COLO668 (cell line): ENCODE data around the gene MACROD2.
"Not testable (repeated sequence)": the region's sequence is repeated elsewhere in the genome, so short reads cannot be mapped to it uniquely, and the experiment has no call there.

Source experiments
- DNase-seq: peaks from one replicate; lab custom pipeline; 2025; ENCODE audit not compliant: unreplicated experiment; lab: John Stamatoyannopoulos, UW

MACROD2 gene

DNA sequence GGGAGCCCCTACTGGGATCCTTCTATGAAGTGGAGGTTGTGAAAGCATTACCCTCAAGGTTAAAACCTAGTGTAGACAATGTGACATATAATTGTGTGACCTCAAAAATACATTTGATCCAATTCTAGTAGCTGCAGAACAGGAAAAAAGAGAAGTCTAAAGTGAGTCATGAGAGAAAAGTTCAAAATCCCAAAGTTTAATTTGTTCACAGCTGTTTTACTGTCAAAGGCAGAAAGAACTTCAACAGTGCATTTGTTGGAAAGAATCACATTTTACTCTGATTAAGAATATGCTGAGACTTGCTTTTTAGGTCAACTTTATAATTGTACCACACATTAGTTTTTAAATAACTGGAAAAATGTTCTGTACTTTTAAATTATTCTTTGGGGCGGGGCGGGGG is 1369.5 kb downstream of the MACROD2 start:
- no peak for DNase-seq

- DNase-seq, result no peak
Measured at GRCh38 chr20:15370370-15370769, 1375.1 kb downstream of the MACROD2 start.

DNA sequence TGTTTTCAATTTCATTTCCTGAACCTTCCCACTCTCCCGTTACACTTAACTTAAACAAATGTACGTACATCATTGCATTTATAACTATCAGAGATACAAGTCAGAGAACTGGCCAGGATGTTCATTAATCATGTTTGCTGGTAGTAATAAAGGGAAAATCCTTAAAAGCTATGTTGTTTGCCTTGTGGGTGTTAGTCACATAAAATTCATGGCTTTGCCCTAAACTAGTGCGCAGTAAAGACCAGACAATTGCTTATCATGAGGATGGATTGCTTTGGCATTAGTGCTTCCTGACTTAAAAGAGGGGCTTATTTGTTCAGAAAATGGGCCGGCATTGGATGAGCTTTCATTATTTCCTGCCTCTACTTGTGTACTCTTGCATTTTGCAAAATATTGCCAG is 1379.4 kb downstream of the MACROD2 start:
- DNase-seq, result no peak

DNA sequence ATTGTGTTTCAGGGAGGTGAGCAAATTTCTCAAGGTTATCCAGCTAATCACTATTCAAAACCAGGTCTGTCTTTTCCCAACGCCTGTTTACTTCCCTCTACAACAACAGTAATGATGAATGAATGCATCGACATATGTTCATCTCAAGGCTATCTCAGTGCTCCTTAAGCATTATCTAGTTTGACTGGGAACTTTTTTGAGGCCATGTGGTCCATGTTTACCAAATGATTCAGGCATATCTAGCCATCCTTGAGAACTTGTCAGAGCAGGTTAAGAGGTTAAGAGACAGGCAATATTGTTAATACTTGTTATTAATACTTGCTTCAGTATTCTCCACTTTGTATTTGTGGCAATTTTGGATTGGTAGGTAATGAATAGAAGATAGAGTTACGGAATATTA is 1380.5 kb downstream of the MACROD2 start:
- DNase-seq, result no peak

GRCh38 chr20:15377603-15378002 is 1382.3 kb downstream of the MACROD2 start:
- DNase-seq, result not testable (repeated sequence)

GRCh38 chr20:15378151-15378550 is 1382.8 kb downstream of the MACROD2 start:
- DNase-seq, result no peak

DNA sequence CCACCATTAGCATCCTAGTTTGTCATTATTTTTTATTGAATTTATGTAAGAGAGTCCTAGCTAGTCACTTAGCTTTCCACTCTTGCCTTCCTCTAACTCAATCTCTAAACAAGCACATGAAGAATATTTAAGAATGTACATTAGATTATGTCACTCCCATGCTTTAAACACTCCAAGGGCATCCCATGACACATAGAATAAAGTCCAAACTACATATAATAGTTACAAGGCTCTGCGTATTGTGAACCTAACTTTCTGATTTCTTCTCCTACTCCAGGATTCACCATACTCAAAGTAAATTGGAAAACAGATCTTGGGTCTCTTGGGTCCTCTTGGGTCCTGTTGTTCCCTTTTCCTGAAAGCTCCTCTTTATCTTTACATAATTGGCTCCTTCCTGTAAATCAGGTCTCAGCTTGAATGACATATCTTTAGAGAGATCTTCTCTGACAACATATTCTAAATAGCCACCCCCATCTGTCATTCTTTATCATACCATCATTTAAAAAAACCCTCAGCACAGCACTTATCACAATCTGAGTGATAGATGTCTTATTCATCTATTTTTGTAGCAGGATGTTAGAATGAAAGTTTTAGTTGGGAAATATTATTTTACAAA is 1384.5 kb downstream of the MACROD2 start:
- no peak for DNase-seq

DNA sequence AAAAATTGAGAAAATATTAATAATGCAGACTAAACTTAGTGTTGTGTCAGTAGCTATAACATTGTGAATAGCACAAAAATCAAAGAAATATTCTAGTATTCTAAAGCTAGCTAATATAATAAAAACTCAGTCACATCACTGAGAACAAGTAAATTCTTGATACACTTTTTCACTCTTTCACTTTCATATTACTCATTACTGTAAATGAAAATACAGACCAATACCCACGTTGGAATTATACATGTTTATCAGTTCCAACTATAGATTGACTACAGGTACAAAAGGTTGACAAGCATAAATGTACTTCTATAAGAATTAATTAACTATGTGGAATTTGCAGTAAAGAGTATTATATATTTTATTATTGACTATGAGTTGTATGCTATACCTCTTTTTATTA is 1385.5 kb downstream of the MACROD2 start:
- no peak for DNase-seq

GRCh38 chr20:15387228-15387627 is 1391.9 kb downstream of the MACROD2 start:
- DNase-seq, result no peak

DNA sequence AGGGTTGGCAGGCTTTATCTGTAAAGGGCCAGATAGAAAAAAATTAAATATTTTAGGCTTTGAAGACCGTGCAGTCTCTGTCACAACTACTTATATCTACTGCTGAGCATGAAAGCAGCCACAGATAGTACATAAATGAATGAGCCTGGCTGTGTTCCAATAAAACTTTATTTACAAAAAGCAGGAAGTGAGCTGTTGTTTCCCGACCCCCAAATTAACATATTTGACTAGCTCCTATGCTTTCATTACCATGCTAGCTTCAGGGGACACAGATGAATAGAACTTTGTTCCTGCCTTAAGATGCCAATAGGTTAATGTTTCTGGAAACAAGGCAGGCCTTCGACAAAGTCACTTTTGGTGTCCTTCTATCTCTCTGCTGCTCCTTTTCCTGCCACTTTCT is 1400.1 kb downstream of the MACROD2 start:
- no peak for DNase-seq

DNA sequence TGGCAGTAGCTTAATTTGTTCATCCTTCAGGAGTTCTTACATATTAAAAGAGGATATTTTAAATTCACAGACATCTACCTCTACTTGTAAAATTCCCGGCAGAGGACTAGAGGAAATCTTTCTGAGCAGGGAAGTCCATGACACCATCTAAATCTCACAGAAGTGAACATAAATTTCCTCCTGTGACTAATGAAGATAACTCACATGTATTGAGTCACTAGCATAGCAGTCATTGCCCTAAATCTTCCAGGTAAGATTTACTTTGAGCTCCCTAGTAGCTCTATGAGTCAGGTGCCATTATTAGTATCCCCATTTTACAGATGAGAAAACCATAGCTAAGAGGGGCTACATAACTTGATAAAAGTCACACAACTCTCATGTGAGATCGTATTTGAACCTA is 1400.7 kb downstream of the MACROD2 start:
- no peak for DNase-seq

DNA sequence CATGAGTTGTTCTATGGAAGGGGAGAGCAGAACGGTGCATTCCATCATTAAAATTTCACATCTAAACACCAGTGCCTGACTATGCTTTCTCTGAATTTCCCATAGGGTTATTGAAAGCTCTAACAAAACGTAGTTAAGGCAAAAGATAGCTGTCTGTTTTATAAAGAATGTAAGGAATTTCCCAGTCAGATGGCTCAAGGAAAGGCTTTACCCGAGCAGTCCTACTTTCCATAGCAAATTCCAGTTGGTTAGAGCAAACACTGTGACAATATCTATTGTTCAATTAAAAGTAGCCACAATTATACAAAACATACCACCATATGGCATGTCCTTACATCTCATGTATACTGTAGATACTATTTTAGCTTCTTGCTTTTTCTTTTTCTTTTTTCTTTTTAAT is 1401.6 kb downstream of the MACROD2 start:
- no peak for DNase-seq

GRCh38 chr20:15399781-15400180 is 1404.5 kb downstream of the MACROD2 start:
- no peak for DNase-seq

DNA sequence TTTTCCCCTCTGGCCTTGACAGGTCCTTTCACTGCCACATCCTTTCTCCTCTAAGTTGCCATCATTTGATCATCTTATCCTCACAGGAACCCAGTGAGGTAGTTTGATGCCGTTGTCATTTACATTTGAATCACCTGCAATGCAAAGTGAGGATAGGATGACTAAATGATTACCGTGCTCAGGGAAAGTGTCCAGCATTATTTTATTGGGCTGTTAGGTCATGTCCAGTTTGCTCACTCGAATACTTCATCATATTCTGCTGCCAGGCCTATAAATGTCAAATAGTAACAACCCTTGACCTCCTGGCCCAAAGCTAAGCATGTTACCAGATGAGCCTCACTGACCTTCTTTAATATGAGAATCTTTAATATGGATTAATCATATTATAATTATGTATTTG is 1410.8 kb downstream of the MACROD2 start:
- no peak for DNase-seq

DNA sequence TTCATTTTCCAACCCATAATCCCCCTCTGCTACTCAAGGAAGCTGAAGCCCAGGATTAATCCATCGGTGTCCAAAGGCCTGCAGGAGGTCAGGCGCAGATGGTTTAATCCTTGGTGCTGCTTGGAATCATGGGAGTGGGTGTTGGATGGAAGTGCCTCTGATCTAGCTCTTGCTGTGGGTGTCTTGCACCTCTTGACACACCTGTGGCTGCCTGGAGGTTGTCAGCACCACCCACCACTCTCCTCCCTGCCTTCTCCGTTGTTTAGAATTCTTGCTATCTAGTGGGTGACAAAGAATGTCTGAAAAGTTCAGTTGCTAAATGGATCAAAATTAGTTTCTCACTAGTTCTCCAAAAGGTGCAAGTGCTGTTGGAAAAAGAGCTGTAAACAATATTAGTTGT is 1416.5 kb downstream of the MACROD2 start:
- DNase-seq, result no peak

GRCh38 chr20:15415908-15416307 is 1420.6 kb downstream of the MACROD2 start:
- no peak for DNase-seq

DNA sequence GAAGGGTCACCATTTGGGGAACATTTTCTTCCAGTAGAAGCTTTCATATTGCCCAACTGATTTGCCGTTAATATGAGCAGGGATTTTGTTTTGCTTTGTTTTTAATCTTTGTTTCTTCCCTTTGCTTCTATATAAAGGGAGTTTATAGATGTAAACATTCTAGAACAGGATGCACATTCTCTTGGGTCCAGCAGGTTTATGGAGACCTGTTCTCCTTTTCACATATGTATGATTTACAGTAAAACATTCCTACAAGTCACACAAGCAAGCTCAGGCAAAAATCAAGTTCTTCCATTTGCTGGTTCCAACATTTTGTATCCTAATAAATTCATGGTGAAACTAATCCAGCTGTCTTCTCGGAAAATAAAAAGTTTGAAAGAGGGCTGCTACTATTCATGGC is 1424.5 kb downstream of the MACROD2 start:
- DNase-seq, result no peak

- no peak for DNase-seq
Measured at GRCh38 chr20:15422966-15423365, 1427.7 kb downstream of the MACROD2 start.

DNA sequence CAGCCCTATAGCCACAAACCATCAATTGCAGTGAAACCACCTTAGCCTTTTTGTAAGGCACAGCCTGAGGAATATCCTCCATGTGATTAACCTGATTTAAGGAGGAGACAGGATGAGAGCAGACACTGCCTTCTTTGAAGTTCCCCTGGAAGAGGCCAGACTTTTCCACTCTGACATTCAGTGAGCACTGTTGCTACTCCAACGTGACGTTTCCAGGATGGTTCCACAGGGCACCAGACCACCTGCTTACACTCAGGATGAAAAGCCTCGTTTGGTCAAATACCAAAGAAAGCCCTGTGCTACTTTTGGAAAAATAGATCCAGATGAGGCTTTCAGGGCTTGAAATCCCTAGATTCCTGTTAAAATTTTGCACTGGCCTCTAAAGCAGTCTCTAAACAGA is 1444.2 kb downstream of the MACROD2 start:
- no peak for DNase-seq

DNA sequence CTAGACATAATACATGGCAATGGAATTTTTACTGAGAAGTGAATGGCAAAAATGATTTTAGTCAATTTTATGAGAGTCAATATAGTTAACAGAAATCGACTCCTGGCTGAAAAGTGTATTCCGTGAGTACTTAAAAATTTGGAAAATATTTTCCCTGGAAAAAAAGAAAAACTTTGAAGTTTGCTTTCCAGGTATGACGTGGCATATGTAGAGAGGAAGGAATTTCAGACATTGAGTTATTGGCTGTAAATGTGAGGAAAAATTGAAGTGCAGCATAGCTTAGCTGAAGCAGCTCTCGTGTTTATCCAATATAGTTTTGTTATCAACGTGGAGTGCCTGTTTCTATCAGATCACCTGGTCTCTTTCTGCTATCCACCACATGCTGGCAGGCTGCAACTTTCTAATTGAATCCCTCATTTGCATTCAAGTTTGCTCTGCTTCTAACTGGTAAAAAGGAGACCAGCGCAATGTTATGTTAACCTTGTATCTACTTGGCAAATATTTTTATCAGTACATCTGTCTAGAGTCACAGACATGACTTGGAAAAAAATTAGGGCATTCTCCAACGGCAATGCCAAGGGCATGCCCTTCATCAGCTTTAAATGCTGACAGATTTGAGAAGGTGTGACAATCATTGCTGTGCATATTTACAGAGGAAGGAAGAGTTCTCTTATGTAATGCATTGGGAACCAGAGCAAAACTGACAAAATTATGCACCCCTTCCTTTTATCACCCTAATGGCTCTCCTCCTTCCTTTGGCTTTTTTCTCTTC is 1444.9 kb downstream of the MACROD2 start:
- DNase-seq, result no peak

DNA sequence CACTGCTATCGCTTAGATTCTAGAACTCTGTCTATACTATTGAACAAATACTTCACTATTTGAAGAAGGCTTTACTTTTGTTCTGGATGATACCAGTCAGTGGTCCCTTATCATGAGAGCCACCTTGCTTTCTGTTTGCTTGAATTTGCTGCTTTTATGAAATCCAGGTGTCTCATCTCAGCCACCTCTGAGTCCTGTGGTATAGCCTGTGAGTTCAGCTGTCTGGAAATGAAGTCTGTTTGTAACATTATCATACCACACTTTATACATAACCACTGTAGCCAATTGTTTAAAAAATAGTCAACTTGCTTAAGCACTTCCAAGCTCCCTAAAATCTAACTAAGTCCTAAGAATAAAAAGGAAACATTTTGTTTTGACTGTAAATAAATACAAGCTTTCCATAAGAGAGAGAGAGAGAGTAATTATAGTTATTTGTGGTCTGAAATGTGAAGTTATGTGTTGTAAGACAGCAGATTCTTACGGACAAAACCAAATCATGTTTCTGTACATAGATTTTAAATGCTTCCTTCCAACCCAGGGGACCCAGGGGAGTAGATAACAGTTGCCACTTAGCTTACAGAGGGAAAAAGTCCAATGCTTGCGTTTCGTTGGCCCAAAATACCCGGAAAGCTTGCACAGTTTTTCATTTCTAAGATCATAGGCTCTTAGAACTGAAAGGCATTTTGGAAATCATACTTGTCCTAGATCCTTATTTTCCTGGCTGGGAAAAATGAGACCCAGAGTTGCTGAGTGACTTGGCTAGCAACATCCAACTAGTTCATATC is 1449.9 kb downstream of the MACROD2 start:
- DNase-seq, result no peak

GRCh38 chr20:15446373-15446772 is 1451.1 kb downstream of the MACROD2 start:
- peak; percentile 79 for DNase-seq
